Measurements from ENCODE around the gene OSBPL8.

GRCh38 chr12:76340680-76341435, 218.7 kb downstream of the OSBPL8 start:
- TF ChIP-seq EZH2 (IDR thresholded peaks at IDR 0.05; ENCODE audit: borderline replicate concordance, low read length), result no peak
- TF ChIP-seq CTCF (IDR thresholded peaks at IDR 0.05; ENCODE audit: low read length), result no peak
